ENCODE data around the gene PRF1.

The PRF1 gene

GRCh38 chr10:70605161-70605560 is 2.6 kb upstream of the PRF1 start:
- no peak for DNase-seq (ENCODE audit: low read depth)
- H3K4me3 ChIP-seq (ENCODE audit: control insufficient read depth, low read depth, low read length): no peak overlapping the region
- TF ChIP-seq CTCF (IDR thresholded peaks at IDR 0.05; ENCODE audit: control insufficient read depth, insufficient read depth, low read depth, low read length, missing control alignments): no peak

GRCh38 chr10:70604106-70604505 is 1.6 kb upstream of the PRF1 start:
- no peak overlapping the region for H3K4me3 ChIP-seq (ENCODE audit: control insufficient read depth, low read depth, low read length)
- no peak for TF ChIP-seq CTCF (IDR thresholded peaks at IDR 0.05; ENCODE audit: control insufficient read depth, insufficient read depth, low read depth, low read length, missing control alignments)
- no peak for DNase-seq (ENCODE audit: low read depth)

DNA sequence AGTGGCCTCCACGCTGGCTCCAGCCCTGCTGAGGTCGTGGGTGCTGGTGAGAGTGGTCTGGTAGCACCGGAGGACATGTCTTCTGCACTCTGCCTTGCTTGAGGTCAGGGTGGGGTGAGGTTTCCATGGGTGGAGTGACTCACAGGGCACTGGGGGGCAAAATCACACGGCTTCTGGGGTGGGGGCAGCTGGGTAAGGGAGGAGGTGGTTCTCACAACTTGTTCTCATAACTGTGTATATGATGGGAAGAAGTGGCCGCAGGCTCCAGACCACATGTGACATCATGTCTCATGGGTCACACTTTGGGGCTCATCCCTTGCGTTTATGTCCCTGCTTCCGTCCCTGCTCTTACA is 884 bp upstream of the PRF1 start:
- TF ChIP-seq CTCF (IDR thresholded peaks at IDR 0.05; ENCODE audit: control insufficient read depth, insufficient read depth, low read depth, low read length, missing control alignments): no peak
- H3K4me3 ChIP-seq (ENCODE audit: control insufficient read depth, low read depth, low read length): no peak overlapping the region
- DNase-seq (ENCODE audit: low read depth): no peak

DNA sequence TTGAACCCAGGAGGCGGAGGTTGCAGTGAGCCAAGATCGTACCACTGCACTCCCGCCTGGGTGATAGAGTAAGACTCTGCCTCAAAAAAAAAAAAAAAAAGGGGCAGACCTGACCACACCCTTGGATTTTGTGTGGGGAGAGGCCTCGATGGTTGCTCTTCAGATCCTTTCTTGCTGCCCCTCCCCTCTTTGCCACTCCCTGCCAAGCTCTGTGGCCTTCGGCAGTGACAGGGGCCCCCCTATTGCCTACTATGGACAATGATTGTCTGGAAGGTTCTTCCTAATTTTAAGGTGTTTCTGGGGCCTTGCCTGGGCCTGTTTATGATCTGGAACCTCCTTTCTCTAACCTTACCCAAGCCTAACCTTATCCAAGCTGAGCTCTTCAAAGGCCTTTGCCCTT is 795 bp downstream of the PRF1 start:
- no peak overlapping the region for H3K4me3 ChIP-seq (ENCODE audit: control insufficient read depth, low read depth, low read length)
- no peak for DNase-seq (ENCODE audit: low read depth)
- no peak for TF ChIP-seq CTCF (IDR thresholded peaks at IDR 0.05; ENCODE audit: control insufficient read depth, insufficient read depth, low read depth, low read length, missing control alignments)

- DNase-seq (ENCODE audit: low read depth): no peak
- H3K4me3 ChIP-seq (ENCODE audit: control insufficient read depth, low read depth, low read length): no peak overlapping the region
- no peak for TF ChIP-seq CTCF (IDR thresholded peaks at IDR 0.05; ENCODE audit: control insufficient read depth, insufficient read depth, low read depth, low read length, missing control alignments)
These were observed 1.8 kb downstream of the PRF1 start for GRCh38 chr10:70600512-70601395.

GRCh38 chr10:70599791-70600190 is 2.8 kb downstream of the PRF1 start:
- no peak for DNase-seq (ENCODE audit: low read depth)
- H3K4me3 ChIP-seq (ENCODE audit: control insufficient read depth, low read depth, low read length): no peak overlapping the region
- TF ChIP-seq CTCF (IDR thresholded peaks at IDR 0.05; ENCODE audit: control insufficient read depth, insufficient read depth, low read depth, low read length, missing control alignments): no peak
